Spleen (tissue), 7 donors: Measurements from ENCODE around the gene OR7G3.

Experiments used
- CTCF ChIP-seq, 11 experiments: fragments of 200-600 bp in 7 of 11; fragments of 450-650 bp in 4 of 11; sonication (generic) in 4 of 11; IDR thresholded peaks in 8 of 11; conservative IDR thresholded peaks in 3 of 11; 1 replicate in 7 of 11; 2 replicates in 4 of 11; pipeline versions ENCODE4 v1.4.0 to v1.8.0; 2016 to 2021; ENCODE audit warnings: antibody characterized with exemption in 11 of 11, inconsistent platforms in 4 of 11, mild to moderate bottlenecking in 1 of 11
- POLR2A ChIP-seq, 3 donors: fragments of 450-650 bp; IDR thresholded peaks; one replicate each; pipeline ENCODE4 v1.5.1; 2017; ENCODE audit warnings: antibody characterized with exemption in 3 of 3, mild to moderate bottlenecking in 1 of 3
- donor health status: DM: no; HTN: no; CAD: no; lungs with moderate emphysema.
- donor health status: DM: no; HTN: no; CAD: no.
- donor health status: DM: no; HTN: no; CAD: no.

- no peak for TF ChIP-seq CTCF (IDR thresholded peaks at IDR 0.05 in 8 of 11, conservative IDR thresholded peaks at IDR 0.05 in 3 of 11)
- TF ChIP-seq POLR2A (IDR thresholded peaks at IDR 0.05): no peak
These were observed at the start of gene OR7G3 for GRCh38 chr19:9126900-9127405.
